ENCODE measurements around the gene ROBO2. TPM values are rescaled to one million over a fixed set of nuclear protein-coding genes. Genes with fewer than 3 reads are reported as not detected.

ROBO2 gene
- total and polyA plus RNA-seq, 10 of the 15 experiments (the other 5 are each of a cell fraction or from before 2014, with no cell fraction given): 0.22 to 2.5 (median 0.81) TPM

- Histone ChIP-seq H3K4me3 (no peak overlapping the region), H3K9ac (ENCODE audit: control insufficient read depth, insufficient read depth, low read length) (no peak overlapping the region), H3K36me3 (ENCODE audit: control insufficient read depth in 2 of 2, insufficient read depth in 2 of 2, low read length in 1 of 2) (no peaks in the 10 kb centered on the region), H3K79me2 (ENCODE audit: control insufficient read depth, insufficient read depth, low read length) (no peaks in the 10 kb centered on the region), H3K9me3 (replicated peaks; ENCODE audit: control insufficient read depth, insufficient read depth, low read length) (no peaks in the 10 kb centered on the region), H2AFZ (ENCODE audit: control insufficient read depth, low read depth, low read length) (no peak overlapping the region), H4K20me1 (ENCODE audit: control insufficient read depth, insufficient read depth) (no peaks in the 10 kb centered on the region), H3K27me3 (replicated peaks in 1 of 2; ENCODE audit: control insufficient read depth in 2 of 2, insufficient read depth in 2 of 2, low read length in 1 of 2) (no peaks in the 10 kb centered on the region), H3K4me1 (ENCODE audit: control insufficient read depth, insufficient read depth, low read length) (no peaks in the 10 kb centered on the region), H3K27ac (ENCODE audit: control insufficient read depth, insufficient read depth) (no peak overlapping the region), H3K4me2 (ENCODE audit: control insufficient read depth, insufficient read depth) (no peak overlapping the region)
- TF ChIP-seq CREM (IDR thresholded peaks at IDR 0.05; ENCODE audit: low read depth) (no peak), FOXM1 (IDR thresholded peaks at IDR 0.05; ENCODE audit: low read depth, low read length) (no peak), MEF2A (IDR thresholded peaks at IDR 0.05; ENCODE audit: insufficient read depth, low read depth, low read length) (no peak), SMC3 (IDR thresholded peaks at IDR 0.05; ENCODE audit: borderline replicate concordance, low read length) (no peak), REST (IDR thresholded peaks at IDR 0.05; ENCODE audit: low read depth, low read length) (no peak), ZBTB33 (IDR thresholded peaks at IDR 0.05) (no peak), SPI1 (IDR thresholded peaks at IDR 0.05; ENCODE audit: borderline replicate concordance, insufficient read depth, low read depth, low read length) (no peak), NFIC (IDR thresholded peaks at IDR 0.05; ENCODE audit: low read depth, low read length) (no peak), ZBTB4 (CRISPR knock-in tag; IDR thresholded peaks at IDR 0.05) (no peak)
- FAIRE-seq (no peak), DNase-seq (ENCODE audit: low read depth, low spot score) (no peak), ATAC-seq (no peak)
- RAD21 ChIA-PET (ENCODE audit: unreplicated experiment): no interaction called here
- POLR2A ChIA-PET: no interaction called here
- SMC1A ChIA-PET (ENCODE audit: uncharacterized antibody, unreplicated experiment): no interaction called here
- intact Hi-C loops (cut with micrococcal nuclease; ENCODE audit: unreplicated experiment): no loop called here
- in situ Hi-C loops (cut with MboI): no loop called here
- CTCF ChIA-PET: no interaction called here
- no TSS peak for BruUV-seq (replicated peaks)
- WGBS (ENCODE audit: insufficient coverage, insufficient replicate concordance, low lambda C conversion rate, missing lambda C conversion rate): 27% methylated on average over 7 of the region's 7 CpGs
Measured at GRCh38 chr3:77150028-77150427, 110.1 kb downstream of the ROBO2 start.

All from GM12878 (cell line).